ENCODE measurements around the gene DNPH1.

GRCh38 chr6:43184268-43184985, 44.9 kb downstream of the DNPH1 start:
- TF ChIP-seq POLR2AphosphoS5 (IDR thresholded peaks at IDR 0.05) (no peak), EP300 (IDR thresholded peaks at IDR 0.05; ENCODE audit: low read depth) (no peak), CTCF (IDR thresholded peaks at IDR 0.05) (no peak), POLR2A (IDR thresholded peaks at IDR 0.05) (no peak)

Data from transverse colon (tissue), 4 donors.